Prostate gland (tissue), 2 donors: ENCODE results near the gene C11orf71.

Experiments
- POLR2A ChIP-seq: fragments of 450-650 bp; IDR thresholded peaks from one replicate; pipeline ENCODE4 v1.6.1; 2016; ENCODE audit warnings: antibody characterized with exemption, mild to moderate bottlenecking
- POLR2AphosphoS5 ChIP-seq: sonication (generic); formaldehyde crosslinking; IDR thresholded peaks from one replicate; pipeline ENCODE4 v1.6.1; 2017; ENCODE audit warnings: antibody characterized with exemption
- TF ChIP-seq, protein P1 (sequence below), 4 experiments: fragments of 200-600 bp in 2 of 4; fragments of 450-650 bp in 2 of 4; sonication (generic) in 2 of 4; IDR thresholded peaks; 1 replicate in 3 of 4; 2 replicates in 1 of 4; pipeline ENCODE4 v1.5.1; 2016 to 2019; ENCODE audit warnings: antibody characterized with exemption in 4 of 4, mild to moderate bottlenecking in 2 of 4, moderate library complexity in 2 of 4

- TF ChIP-seq, protein P1, sequence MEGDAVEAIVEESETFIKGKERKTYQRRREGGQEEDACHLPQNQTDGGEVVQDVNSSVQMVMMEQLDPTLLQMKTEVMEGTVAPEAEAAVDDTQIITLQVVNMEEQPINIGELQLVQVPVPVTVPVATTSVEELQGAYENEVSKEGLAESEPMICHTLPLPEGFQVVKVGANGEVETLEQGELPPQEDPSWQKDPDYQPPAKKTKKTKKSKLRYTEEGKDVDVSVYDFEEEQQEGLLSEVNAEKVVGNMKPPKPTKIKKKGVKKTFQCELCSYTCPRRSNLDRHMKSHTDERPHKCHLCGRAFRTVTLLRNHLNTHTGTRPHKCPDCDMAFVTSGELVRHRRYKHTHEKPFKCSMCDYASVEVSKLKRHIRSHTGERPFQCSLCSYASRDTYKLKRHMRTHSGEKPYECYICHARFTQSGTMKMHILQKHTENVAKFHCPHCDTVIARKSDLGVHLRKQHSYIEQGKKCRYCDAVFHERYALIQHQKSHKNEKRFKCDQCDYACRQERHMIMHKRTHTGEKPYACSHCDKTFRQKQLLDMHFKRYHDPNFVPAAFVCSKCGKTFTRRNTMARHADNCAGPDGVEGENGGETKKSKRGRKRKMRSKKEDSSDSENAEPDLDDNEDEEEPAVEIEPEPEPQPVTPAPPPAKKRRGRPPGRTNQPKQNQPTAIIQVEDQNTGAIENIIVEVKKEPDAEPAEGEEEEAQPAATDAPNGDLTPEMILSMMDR (IDR thresholded peaks at IDR 0.05) = no peak
- TF ChIP-seq POLR2AphosphoS5 (no peak), POLR2A (no peak)
Measured at GRCh38 chr11:114441921-114442320, 41.6 kb upstream of the C11orf71 start.
